Measurements from ENCODE around the gene DYNC2H1.

Gene DYNC2H1

GRCh38 chr11:103157542-103157941 lies 48.3 kb downstream of the DYNC2H1 start:
- no peak for DNase-seq

GRCh38 chr11:103164093-103164796 lies 55.0 kb downstream of the DYNC2H1 start:
- DNase-seq = no peak

GRCh38 chr11:103167166-103167565 lies 57.9 kb downstream of the DYNC2H1 start:
- no peak for DNase-seq

- DNase-seq = no peak
Measured at GRCh38 chr11:103170865-103171264, 61.6 kb downstream of the DYNC2H1 start.

- DNase-seq = no peak
Measured at GRCh38 chr11:103175461-103176129, 66.4 kb downstream of the DYNC2H1 start.

- DNase-seq = no peak
Measured at GRCh38 chr11:103183981-103184611, 74.9 kb downstream of the DYNC2H1 start.

- DNase-seq = no peak
Measured at GRCh38 chr11:103202048-103202651, 92.9 kb downstream of the DYNC2H1 start.

GRCh38 chr11:103210543-103210942 lies 101.3 kb downstream of the DYNC2H1 start:
- no peak for DNase-seq

- no peak for DNase-seq
Measured at GRCh38 chr11:103215812-103216211, 106.6 kb downstream of the DYNC2H1 start.

- DNase-seq = no peak
Measured at GRCh38 chr11:103220133-103220532, 110.9 kb downstream of the DYNC2H1 start.

- DNase-seq = no peak
Measured at GRCh38 chr11:103222806-103223205, 113.6 kb downstream of the DYNC2H1 start.

- DNase-seq = no peak
Measured at GRCh38 chr11:103228807-103229206, 119.6 kb downstream of the DYNC2H1 start.

GRCh38 chr11:103234974-103235373 lies 125.7 kb downstream of the DYNC2H1 start:
- DNase-seq = no peak

GRCh38 chr11:103241574-103241973 lies 132.3 kb downstream of the DYNC2H1 start:
- DNase-seq = no peak

GRCh38 chr11:103254123-103254522 lies 144.9 kb downstream of the DYNC2H1 start:
- no peak for DNase-seq

- no peak for DNase-seq
Measured at GRCh38 chr11:103257360-103257759, 148.1 kb downstream of the DYNC2H1 start.

GRCh38 chr11:103266167-103266831 lies 157.1 kb downstream of the DYNC2H1 start:
- DNase-seq = no peak

- DNase-seq = no peak
Measured at GRCh38 chr11:103272876-103273275, 163.7 kb downstream of the DYNC2H1 start.

- DNase-seq = no peak
Measured at GRCh38 chr11:103274025-103274424, 164.8 kb downstream of the DYNC2H1 start.

GRCh38 chr11:103279821-103280220 lies 170.6 kb downstream of the DYNC2H1 start:
- DNase-seq = no peak

GRCh38 chr11:103281301-103281700 lies 172.1 kb downstream of the DYNC2H1 start:
- no peak for DNase-seq

GRCh38 chr11:103284260-103284659 lies 175.0 kb downstream of the DYNC2H1 start:
- DNase-seq = no peak

GRCh38 chr11:103294516-103294915 lies 185.3 kb downstream of the DYNC2H1 start:
- no peak for DNase-seq

All from DMS153 (cell line).